Smooth muscle cell (in vitro differentiated cells): ENCODE measurements around the gene IGDCC3. TPM values are rescaled to one million over a fixed set of nuclear protein-coding genes. Genes with fewer than 3 reads are reported as not detected.

ENCODE experiments used
- DNase-seq: peaks from one replicate; lab custom pipeline; 2025; ENCODE audit not compliant: unreplicated experiment; lab: John Stamatoyannopoulos, UW
- H2AFZ ChIP-seq: fragments of 200-600 bp; sonication (generic); 2 replicates; pipeline ENCODE4 v1.6.0; 2016; ENCODE audit warnings: antibody characterized with exemption, low read depth, mild to moderate bottlenecking
- H3F3A ChIP-seq: fragments of 200-600 bp; sonication (generic); 2 replicates; pipeline ENCODE4 v1.6.0; 2017; ENCODE audit warnings: antibody characterized with exemption, low read depth
- H3K27ac ChIP-seq: fragments of 200-600 bp; sonication (generic); 2 replicates; pipeline ENCODE4 v1.5.1; 2016; ENCODE audit warnings: low read depth, mild to moderate bottlenecking
- H3K27me3 ChIP-seq: fragments of 200-600 bp; sonication (generic); 2 replicates; pipeline ENCODE4 v1.6.1; 2016; ENCODE audit warnings: low read depth, mild to moderate bottlenecking
- H3K36me3 ChIP-seq: fragments of 200-600 bp; sonication (generic); 2 replicates; pipeline ENCODE4 v1.5.1; 2016; ENCODE audit warnings: low read depth
- H3K4me1 ChIP-seq: fragments of 200-600 bp; sonication (generic); 2 replicates; pipeline ENCODE4 v1.5.1; 2016; ENCODE audit warnings: low read depth
- H3K4me2 ChIP-seq: fragments of 200-600 bp; sonication (generic); 2 replicates; pipeline ENCODE4 v1.6.0; 2016; ENCODE audit warnings: mild to moderate bottlenecking
- H3K4me3 ChIP-seq: fragments of 200-600 bp; sonication (generic); 2 replicates; pipeline ENCODE4 v1.5.1; 2016; ENCODE audit warnings: mild to moderate bottlenecking
- H3K79me2 ChIP-seq: fragments of 200-600 bp; sonication (generic); 2 replicates; pipeline ENCODE4 v1.6.0; 2016; ENCODE audit warnings: low read depth, mild to moderate bottlenecking
- H3K9ac ChIP-seq: fragments of 200-600 bp; sonication (generic); 2 replicates; pipeline ENCODE4 v1.6.0; 2016; ENCODE audit warnings: low read depth
- H3K9me3 ChIP-seq: fragments of 200-600 bp; sonication (generic); replicated peaks from 2 replicates; pipeline ENCODE4 v1.5.1; 2016; ENCODE audit warnings: low read depth
- H4K20me1 ChIP-seq: fragments of 200-600 bp; sonication (generic); 2 replicates; pipeline ENCODE4 v1.6.0; 2016; ENCODE audit warnings: low read depth
- CTCF ChIP-seq: fragments of 200-600 bp; sonication (generic); IDR thresholded peaks from 2 replicates; pipeline ENCODE4 v1.5.1; 2017; ENCODE audit warnings: borderline replicate concordance, mild to moderate bottlenecking, antibody characterized with exemption; ENCODE audit not compliant: insufficient read depth, poor library complexity, severe bottlenecking
- WGBS: methylation state at CpG from one replicate; pipeline ENCODE4 v1.1.7; 2016; ENCODE audit warnings: low lambda C conversion rate; 5-methylcytosine and 5-hydroxymethylcytosine counted together
- polyA plus RNA-seq: library from polyadenylated mRNA; unstranded; fragments of >200 nt; fragmentation: Nextera tagmentation; extraction: Ambion mirVana; gene quantifications from 2 replicates; pipeline ENCODE4 v1.2.1, GENCODE V29; 2016
- total RNA-seq: library from RNA; depleted of rRNA; stranded (reverse); fragments of >200 nt; gene quantifications from 2 replicates; pipeline ENCODE4 v1.2.3, GENCODE V29; 2014

The IGDCC3 gene
- total and polyA plus RNA-seq, 2 experiments from 2014 or later = 3.2 to 5.9 TPM

- H2AFZ ChIP-seq = no peak overlapping the region
Observed at GRCh38 chr15:65302061-65302460, 75.7 kb downstream of the IGDCC3 start.

DNA sequence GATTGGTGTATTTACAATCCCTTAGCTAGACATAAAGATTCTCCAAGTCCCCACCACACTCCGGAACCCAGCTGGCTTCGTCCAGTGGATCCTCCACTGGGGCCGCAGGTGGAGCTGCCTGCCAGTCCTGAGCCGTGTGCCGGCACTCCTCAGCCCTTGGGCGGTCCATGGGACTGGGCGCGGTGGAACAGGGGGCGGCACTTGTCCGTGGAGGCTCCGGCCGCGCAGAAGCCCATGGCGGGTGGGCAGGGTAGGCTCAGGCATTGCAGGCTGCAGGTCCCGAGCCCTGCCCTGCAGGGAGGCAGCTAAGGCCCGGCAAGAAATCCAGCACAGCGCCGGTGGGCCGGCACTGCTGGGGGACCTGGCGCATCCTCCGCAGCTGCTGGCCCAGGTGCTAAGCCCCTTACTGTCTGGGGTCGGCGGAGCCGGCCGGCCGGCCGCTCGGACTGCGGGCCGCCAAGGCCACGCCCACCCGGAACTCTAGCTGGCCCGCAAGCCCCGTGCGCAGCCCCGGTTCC, 76.8 kb downstream of the IGDCC3 start:
- DNase-seq = no peak
- 22% methylated on average over 21 of the region's 36 CpGs for WGBS

More at GRCh38 chr15:65302061-65302460, 75.7 kb downstream of the IGDCC3 start:
- peaks cover 34% of the 10 kb centered on the region for H3F3A ChIP-seq
- no peak for TF ChIP-seq CTCF
- H3K79me2 ChIP-seq = no peaks in the 10 kb centered on the region
- H3K9me3 ChIP-seq = no peaks in the 10 kb centered on the region
- WGBS = 90% methylated on average over 24 of the region's 24 CpGs
- no peak for DNase-seq
- H4K20me1 ChIP-seq = no peaks in the 10 kb centered on the region
- H3K27me3 ChIP-seq = no peaks in the 10 kb centered on the region
- no peak overlapping the region for H3K4me3 ChIP-seq
- H3K36me3 ChIP-seq = no peaks in the 10 kb centered on the region
- H3K9ac ChIP-seq = no peak overlapping the region
- no peak overlapping the region for H3K27ac ChIP-seq
- H3K4me2 ChIP-seq = no peak overlapping the region
- peaks cover 9% of the 10 kb centered on the region for H3K4me1 ChIP-seq

GRCh38 chr15:65298731-65299130, 79.1 kb downstream of the IGDCC3 start:
- TF ChIP-seq CTCF = no peak
- H3K27ac ChIP-seq = no peak overlapping the region
- peaks cover 6% of the 10 kb centered on the region for H3K4me1 ChIP-seq
- H4K20me1 ChIP-seq = no peaks in the 10 kb centered on the region
- WGBS = 96% methylated on average over 11 of the region's 11 CpGs
- no peak overlapping the region for H3K4me3 ChIP-seq
- H2AFZ ChIP-seq = no peak overlapping the region
- H3K36me3 ChIP-seq = no peaks in the 10 kb centered on the region
- H3F3A ChIP-seq = peaks cover 22% of the 10 kb centered on the region
- no peak overlapping the region for H3K9ac ChIP-seq
- no peak for DNase-seq
- no peaks in the 10 kb centered on the region for H3K27me3 ChIP-seq
- H3K4me2 ChIP-seq = no peak overlapping the region
- H3K79me2 ChIP-seq = no peaks in the 10 kb centered on the region
- H3K9me3 ChIP-seq = no peaks in the 10 kb centered on the region

More for the DNA sequence above, 76.8 kb downstream of the IGDCC3 start:
- H3K4me3 ChIP-seq = peak overlapping the region; percentile 56
- peak overlapping the region; percentile 63 for H2AFZ ChIP-seq
- H3K4me1 ChIP-seq = peaks cover 9% of the 10 kb centered on the region
- H3K27ac ChIP-seq = no peak overlapping the region
- H3K4me2 ChIP-seq = peak overlapping the region; percentile 82
- TF ChIP-seq CTCF = no peak
- peaks cover 34% of the 10 kb centered on the region for H3F3A ChIP-seq
- no peaks in the 10 kb centered on the region for H4K20me1 ChIP-seq
- no peak overlapping the region for H3K9ac ChIP-seq
- H3K36me3 ChIP-seq = no peaks in the 10 kb centered on the region
- no peaks in the 10 kb centered on the region for H3K79me2 ChIP-seq
- H3K9me3 ChIP-seq = no peaks in the 10 kb centered on the region
- H3K27me3 ChIP-seq = no peaks in the 10 kb centered on the region

- Histone ChIP-seq H3K27ac (no peak overlapping the region), H3K4me1 (no peaks in the 10 kb centered on the region), H3K4me3 (no peak overlapping the region), H3K4me2 (no peak overlapping the region), H4K20me1 (no peaks in the 10 kb centered on the region), H3K36me3 (no peaks in the 10 kb centered on the region), H3K27me3 (no peaks in the 10 kb centered on the region), H3K9ac (no peak overlapping the region), H3K9me3 (no peaks in the 10 kb centered on the region), H3F3A (peaks cover 14% of the 10 kb centered on the region), H2AFZ (peak overlapping the region; percentile 8), H3K79me2 (no peaks in the 10 kb centered on the region)
- DNase-seq = no peak
- WGBS = 70% methylated on average over 1 of the region's 1 CpG
- no peak for TF ChIP-seq CTCF
Observed at GRCh38 chr15:65292938-65293518, 84.8 kb downstream of the IGDCC3 start.
